ENCODE data around the gene FNIP2.

Gene FNIP2

GRCh38 chr4:158836828-158837449 lies 68.1 kb downstream of the FNIP2 start:
- DNase-seq (ENCODE audit: low read depth in 3 of 3) = no peak

GRCh38 chr4:158837527-158838141 lies 68.8 kb downstream of the FNIP2 start:
- no peak for DNase-seq (ENCODE audit: low read depth in 3 of 3)

DNA sequence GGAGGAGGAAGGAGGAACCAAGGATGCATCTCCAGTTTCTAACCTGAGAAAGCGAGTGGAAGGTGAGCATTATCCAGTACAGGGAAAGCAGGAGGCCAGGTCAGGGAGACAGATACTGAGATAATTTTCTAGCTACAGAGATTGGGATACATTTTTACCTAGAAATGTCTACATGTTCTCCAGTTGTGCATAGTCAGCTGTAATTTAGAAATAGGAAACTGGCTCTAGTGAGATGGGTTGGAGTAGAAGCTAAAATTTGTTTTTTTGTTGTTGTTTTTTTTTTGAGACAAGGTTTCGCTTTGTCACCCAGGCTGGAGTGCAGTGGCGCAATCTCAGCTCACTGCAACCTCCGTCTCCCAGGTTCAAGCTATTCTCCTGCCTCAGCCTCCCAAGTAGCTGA lies 71.3 kb downstream of the FNIP2 start:
- no peak for DNase-seq (ENCODE audit: low read depth in 3 of 3)

- DNase-seq (ENCODE audit: low read depth in 3 of 3) = no peak
These were observed 72.7 kb downstream of the FNIP2 start for GRCh38 chr4:158841540-158841939.

DNA sequence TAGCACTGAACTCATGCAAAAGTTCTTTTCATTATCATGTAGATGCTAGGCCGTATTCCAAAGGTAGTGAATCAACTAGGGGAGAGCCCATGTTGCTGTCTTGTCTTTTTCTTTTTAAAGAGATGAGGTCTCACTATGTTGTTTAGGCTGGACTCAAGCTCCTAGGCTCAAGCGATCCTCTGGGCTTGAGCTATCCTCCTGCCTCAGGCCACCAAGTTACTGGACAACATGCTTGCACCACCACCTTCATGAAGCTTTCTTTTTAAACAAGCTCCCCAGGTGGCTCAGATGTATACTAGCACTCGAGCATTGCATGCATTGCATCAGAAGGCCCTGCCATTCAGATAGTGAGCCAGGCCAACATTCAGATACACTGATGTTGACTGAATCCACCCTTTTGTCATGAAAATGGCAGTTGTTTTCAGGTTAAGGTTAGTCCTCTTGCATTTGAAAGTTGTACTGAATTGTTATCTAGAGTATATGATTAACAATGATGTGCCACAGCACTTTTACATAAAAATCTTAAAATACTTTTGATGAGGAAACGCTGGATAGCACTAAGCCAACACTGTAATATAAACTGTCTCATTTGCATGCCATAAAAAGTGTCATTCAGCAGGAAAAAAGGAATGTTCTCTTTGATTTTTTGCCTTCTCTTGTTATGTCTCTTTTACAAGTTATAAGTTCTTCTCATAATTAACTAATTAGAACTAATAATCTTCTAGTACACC lies 76.7 kb downstream of the FNIP2 start:
- DNase-seq (ENCODE audit: low read depth in 3 of 3) = no peak

GRCh38 chr4:158847535-158847934 lies 78.7 kb downstream of the FNIP2 start:
- no peak for DNase-seq (ENCODE audit: low read depth in 3 of 3)

DNA sequence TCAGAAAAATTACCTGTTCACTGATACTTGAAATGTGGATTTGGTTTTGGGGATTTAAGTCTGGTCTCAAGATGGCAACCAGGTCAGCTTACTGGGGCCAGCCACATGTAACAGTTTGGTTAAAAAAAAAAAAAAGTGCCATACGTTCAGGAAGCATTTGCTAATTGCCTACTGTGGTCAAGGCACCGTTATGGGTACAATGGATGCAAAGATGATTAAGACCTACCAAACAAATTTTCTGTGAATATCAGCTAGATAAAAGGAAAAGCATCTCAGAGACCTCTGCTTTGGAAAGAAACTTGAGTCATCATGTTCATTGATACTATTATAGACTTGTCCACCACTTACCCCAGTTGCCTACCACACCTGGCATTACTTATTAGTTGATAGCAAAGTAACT lies 80.9 kb downstream of the FNIP2 start:
- no peak for DNase-seq (ENCODE audit: low read depth in 3 of 3)

DNA sequence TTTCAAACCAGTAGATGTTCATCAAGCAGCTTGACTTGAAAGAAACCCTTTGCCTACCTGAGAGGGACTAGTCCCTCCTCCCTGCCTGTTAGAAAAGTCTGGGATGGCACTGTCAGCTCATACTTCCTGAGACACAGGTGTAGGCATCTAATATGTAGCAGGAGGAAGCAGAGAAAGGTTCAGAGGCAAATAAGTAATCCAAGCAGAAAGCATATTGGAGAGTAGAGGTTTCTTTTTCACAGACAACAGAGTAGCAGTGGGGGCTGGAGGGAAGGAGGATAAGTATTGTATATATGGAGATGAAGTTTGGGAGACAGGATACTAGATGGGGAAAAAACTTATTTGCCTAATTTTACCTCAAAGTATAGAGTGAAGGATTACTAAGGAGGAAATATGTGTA lies 81.5 kb downstream of the FNIP2 start:
- DNase-seq (ENCODE audit: low read depth in 3 of 3) = no peak

GRCh38 chr4:158850800-158851644 lies 82.2 kb downstream of the FNIP2 start:
- DNase-seq (ENCODE audit: low read depth in 3 of 3) = no peak

DNA sequence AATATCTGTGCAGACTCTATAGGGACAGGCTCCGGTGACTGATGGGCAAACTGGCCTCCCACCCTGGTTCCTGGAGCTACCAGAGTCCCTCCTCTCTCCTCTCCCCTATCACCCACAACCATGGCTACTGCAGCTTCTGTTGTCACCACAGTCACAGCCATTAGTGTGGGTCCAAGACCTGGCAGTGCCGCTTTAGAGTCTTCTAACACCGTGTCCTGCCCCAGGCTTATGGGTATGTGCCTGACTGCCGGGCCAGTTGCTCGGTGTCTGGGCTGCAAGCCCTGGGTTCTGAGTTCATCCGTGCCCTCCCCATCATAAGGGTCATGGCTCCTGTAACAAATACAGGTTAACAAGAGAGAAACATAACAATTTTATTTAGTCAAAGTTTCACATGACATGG lies 85.4 kb downstream of the FNIP2 start:
- DNase-seq (ENCODE audit: low read depth in 3 of 3) = no peak

GRCh38 chr4:158856852-158857251 lies 88.0 kb downstream of the FNIP2 start:
- DNase-seq (ENCODE audit: low read depth in 3 of 3) = no peak

DNA sequence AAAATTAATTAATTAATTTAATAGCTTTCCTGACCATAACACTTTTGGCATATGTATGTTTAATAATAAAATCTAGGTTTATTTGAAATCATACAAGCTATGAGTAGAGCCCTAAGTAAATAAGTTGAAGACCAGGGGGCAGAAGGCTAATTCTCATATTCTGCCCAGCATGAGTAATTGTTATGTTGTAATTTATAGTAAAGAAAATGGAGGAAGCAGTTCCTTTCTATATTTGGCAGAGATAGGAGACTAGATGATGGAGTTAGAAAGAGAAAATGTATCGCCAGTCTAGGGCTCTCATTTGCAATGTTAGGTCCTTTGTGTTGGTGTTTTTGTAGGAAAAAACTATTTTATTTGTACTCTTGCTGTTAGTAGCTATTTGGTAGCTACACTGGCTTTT lies 89.1 kb downstream of the FNIP2 start:
- no peak for DNase-seq (ENCODE audit: low read depth in 3 of 3)

GRCh38 chr4:158858410-158859199 lies 89.8 kb downstream of the FNIP2 start:
- DNase-seq (ENCODE audit: low read depth in 3 of 3) = no peak

DNA sequence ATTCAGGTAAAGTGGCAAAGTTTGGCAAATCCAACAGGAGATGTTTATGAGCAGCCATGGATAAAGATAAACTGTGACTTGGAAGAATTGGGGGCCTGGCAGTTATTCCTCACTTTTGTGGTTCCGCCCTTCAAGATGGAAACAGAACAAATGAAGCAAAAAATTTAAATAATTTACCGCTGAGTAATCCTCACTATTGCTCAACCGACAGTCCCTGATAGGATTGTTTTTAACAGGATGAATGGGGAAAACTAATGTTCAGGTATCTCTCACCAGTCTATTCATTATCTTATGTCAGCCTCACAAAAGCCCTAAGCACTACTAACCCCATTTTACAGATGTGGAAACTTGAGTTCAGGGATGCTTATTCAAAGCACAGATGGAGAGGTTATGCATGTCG lies 90.8 kb downstream of the FNIP2 start:
- no peak for DNase-seq (ENCODE audit: low read depth in 3 of 3)

DNA sequence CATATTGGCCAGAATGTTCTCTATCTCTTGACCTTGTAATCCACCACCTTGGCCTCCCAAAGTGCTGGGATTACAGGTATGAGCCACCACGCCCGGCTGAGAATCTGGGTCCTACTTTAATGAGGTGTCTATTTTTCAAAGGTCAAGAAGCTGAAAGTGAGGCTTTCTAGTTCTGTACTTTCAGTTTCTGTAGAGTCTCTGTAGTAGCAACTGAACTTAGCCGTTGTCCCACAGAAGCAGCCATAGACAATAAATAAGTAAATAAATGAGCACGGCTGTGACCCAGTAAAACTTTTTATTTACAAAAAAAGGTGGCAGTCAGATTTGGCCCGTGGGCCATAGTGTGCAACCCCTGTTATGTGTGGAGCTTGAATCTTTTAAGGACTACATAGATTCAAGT lies 92.0 kb downstream of the FNIP2 start:
- no peak for DNase-seq (ENCODE audit: low read depth in 3 of 3)

DNA sequence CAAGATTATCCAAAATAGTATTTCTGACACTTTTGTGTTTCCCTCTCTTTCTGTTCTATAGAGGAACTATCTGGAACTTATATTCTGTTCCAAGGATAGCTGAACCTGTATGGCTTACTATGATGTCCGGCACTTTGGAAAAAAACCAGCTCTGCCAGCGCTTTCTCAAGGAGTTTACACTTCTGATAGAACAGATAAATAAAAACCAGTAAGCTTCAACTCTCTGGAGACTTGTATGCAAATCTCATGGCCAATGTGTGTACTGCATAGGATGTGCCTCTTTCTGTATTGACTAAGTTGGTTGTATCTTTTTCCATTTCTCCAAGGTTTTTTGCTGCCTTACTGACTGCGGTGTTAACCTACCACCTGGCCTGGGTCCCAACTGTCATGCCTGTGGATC lies 92.5 kb downstream of the FNIP2 start:
- no peak for DNase-seq (ENCODE audit: low read depth in 3 of 3)

DNA sequence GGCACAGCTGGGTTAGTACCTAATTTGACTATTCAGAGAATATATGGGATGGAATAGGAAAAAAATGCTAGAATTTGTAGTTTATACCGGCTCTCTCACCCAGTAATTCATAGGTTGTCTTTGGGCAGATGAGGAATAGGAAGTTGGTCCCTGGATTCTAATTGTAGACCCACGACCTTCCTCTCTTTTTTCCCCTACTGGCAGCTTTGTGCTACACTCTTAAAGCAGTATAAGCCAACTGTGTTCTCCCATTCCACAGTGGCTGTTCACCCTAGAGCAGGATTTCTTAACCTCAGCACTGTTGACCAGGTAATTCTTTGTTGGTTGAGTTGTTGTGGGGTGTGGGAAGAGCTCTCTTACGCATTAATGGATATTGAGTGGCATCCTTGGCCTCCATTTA lies 92.9 kb downstream of the FNIP2 start:
- DNase-seq (ENCODE audit: low read depth in 3 of 3) = no peak

DNA sequence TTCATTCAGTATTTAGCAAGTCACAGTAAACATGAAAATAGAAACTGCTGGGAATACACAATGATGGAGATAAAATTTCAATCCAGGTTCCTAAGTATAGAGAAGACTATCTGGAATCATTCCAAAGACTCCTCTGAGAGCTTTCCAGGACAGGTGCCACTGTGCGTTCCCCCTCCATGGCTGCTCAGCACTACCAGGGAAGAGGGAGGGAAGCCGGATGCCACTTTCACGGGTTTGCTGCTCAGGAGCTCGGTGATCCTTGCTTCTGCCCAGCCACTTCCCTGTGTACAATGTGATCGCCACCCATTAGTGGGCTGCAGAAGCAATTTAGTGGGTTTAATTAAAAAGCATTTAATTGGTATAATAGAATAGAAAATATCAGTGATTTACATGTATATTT lies 94.5 kb downstream of the FNIP2 start:
- DNase-seq (ENCODE audit: low read depth in 3 of 3) = no peak

DNA sequence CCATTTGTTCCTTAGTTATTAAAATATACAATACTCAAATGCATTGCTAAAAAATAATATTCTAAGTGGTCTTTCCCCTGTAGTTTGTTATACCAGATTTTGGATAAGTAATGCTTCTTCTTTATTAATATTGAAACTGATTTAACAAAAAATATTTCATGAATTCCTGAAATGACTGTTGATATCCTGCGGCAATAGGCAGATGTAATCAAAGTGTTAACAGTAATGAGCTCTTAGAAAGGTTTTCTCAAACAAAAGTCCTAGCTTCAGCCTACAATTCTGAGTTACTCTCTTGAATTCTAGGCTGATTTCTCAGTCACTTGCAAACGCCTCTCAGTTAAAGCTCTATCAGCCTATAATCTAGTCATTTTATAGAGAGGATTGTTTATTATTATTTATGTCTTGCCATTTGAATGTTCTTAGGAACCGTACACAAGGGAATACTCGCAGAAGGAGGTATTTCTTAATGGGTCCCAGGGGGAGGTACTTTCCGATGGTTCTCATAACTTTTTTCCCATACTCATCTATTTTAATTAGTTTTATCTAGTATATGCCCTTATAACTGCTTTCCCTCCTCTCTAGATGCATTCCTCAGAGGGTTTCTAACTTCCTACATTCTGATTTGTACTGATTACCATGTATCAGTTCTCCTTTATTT lies 96.8 kb downstream of the FNIP2 start:
- DNase-seq (ENCODE audit: low read depth in 3 of 3) = no peak

- DNase-seq (ENCODE audit: low read depth in 3 of 3) = no peak
These were observed 100.2 kb downstream of the FNIP2 start for GRCh38 chr4:158869001-158869400.

DNA sequence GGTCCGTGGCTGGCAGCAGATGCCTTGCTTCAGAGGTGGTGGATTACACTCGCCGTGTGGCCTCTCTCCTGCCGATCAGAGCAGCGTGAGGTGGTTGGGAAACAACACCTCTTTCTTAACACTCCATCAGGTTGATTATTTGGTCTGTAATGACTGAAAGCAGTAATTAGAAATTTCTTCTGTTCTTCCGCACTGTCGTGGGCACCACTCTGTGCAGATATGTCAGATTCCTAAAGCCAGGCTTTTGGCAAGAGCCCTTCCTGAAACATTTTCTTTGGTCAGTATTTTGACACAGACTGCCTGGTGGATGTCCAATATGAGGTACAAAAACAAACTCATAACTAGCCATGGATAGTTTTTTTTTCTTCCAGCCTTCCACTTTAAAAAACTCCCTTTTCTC lies 100.9 kb downstream of the FNIP2 start:
- DNase-seq (ENCODE audit: low read depth in 3 of 3) = no peak
